GM12878 (cell line): ENCODE measurements around the gene RANGRF. TPM values are rescaled to one million over a fixed set of nuclear protein-coding genes. Genes with fewer than 3 reads are reported as not detected.

ENCODE experiments used
- ATAC-seq: fragments of 200-7000 bp; cut with Tn5 transposase; 3 replicates; pipeline ENCODE4 v1.9.1; 2020; ENCODE audit warnings: mild to moderate bottlenecking, moderate library complexity
- BruUV-seq: library from RNA; stranded (reverse); fragments of 400-500 nt; replicated peaks from 2 replicates; lab custom pipeline; 2021; lab: Mats Ljungman, UMichigan
- CTCF ChIA-PET: fragments of 300-600 bp; sonication (Branson Sonifier 250); formaldehyde crosslinking; extraction: SDS; loops from one replicate; lab custom pipeline; 2021; ENCODE audit warnings: inconsistent platforms; lab: Yijun Ruan, JAX
- POLR2A ChIA-PET: fragments of 350-600 bp; formaldehyde crosslinking; extraction: SDS; loops from one replicate; lab custom pipeline; 2021; ENCODE audit warnings: inconsistent platforms; lab: Charles Lee
- RAD21 ChIA-PET: fragments of 300-600 bp; sonication (Branson Sonifier 250); formaldehyde crosslinking; loops from one replicate; lab custom pipeline; 2023; ENCODE audit warnings: antibody characterized with exemption; ENCODE audit not compliant: unreplicated experiment; lab: Charles Lee
- SMC1A ChIA-PET: fragments of 300-600 bp; sonication (Branson Sonifier 250); formaldehyde crosslinking; loops from one replicate; lab custom pipeline; 2023; ENCODE audit not compliant: unreplicated experiment, uncharacterized antibody; lab: Charles Lee
- DNase-seq: peaks from one replicate; pipeline ENCODE4 v3.0.0-alpha.2; 2011; ENCODE audit warnings: low read depth, low spot score
- FAIRE-seq: peaks from 3 replicates; lab custom pipeline; 2011; peaks lifted over from hg19 to GRCh38; lab: Jason Lieb, UNC
- H2AFZ ChIP-seq: 2 replicates; pipeline ENCODE4 v1.6.0; 2011; ENCODE audit warnings: low read depth, low read length, control low read depth; ENCODE audit not compliant: control insufficient read depth
- H3K27ac ChIP-seq: 2 replicates; pipeline ENCODE4 v1.5.1; 2011; ENCODE audit warnings: control low read depth; ENCODE audit not compliant: control insufficient read depth, insufficient read depth
- H3K27me3 ChIP-seq, 2 experiments: replicated peaks in 1 of 2; 2 replicates each; pipeline versions ENCODE4 v1.6.0 to v1.6.1; 2011; ENCODE audit warnings: low read length in 1 of 2; ENCODE audit not compliant: control insufficient read depth in 2 of 2, insufficient read depth in 2 of 2
- H3K36me3 ChIP-seq, 2 experiments: 2 replicates each; pipeline ENCODE4 v1.5.1; 2011; ENCODE audit warnings: low read length in 1 of 2; ENCODE audit not compliant: control insufficient read depth in 2 of 2, insufficient read depth in 2 of 2
- H3K4me1 ChIP-seq: 2 replicates; pipeline ENCODE4 v1.6.1; 2011; ENCODE audit warnings: mild to moderate bottlenecking, low read length, moderate library complexity, mixed read lengths; ENCODE audit not compliant: control insufficient read depth, insufficient read depth
- H3K4me2 ChIP-seq: 2 replicates; pipeline ENCODE4 v1.6.0; 2011; ENCODE audit warnings: control low read depth; ENCODE audit not compliant: control insufficient read depth, insufficient read depth
- H3K4me3 ChIP-seq: fragments of 200-600 bp; sonication (generic); 2 replicates; pipeline ENCODE4 v1.5.1; 2016
- H3K79me2 ChIP-seq: 2 replicates; pipeline ENCODE4 v1.6.0; 2011; ENCODE audit warnings: low read length; ENCODE audit not compliant: control insufficient read depth, insufficient read depth
- H3K9ac ChIP-seq: 2 replicates; pipeline ENCODE4 v1.8.0; 2011; ENCODE audit warnings: low read length, control low read depth, mixed read lengths; ENCODE audit not compliant: control insufficient read depth, insufficient read depth
- H3K9me3 ChIP-seq: replicated peaks from 3 replicates; pipeline ENCODE4 v1.5.1; 2011; ENCODE audit warnings: mild to moderate bottlenecking, low read length; ENCODE audit not compliant: control insufficient read depth, insufficient read depth
- H4K20me1 ChIP-seq: 2 replicates; pipeline ENCODE4 v1.6.0; 2011; ENCODE audit not compliant: control insufficient read depth, insufficient read depth
- BACH1 ChIP-seq: fragments of 450-650 bp; IDR thresholded peaks from 2 replicates; pipeline ENCODE4 v1.6.1; 2017; ENCODE audit warnings: mild to moderate bottlenecking, borderline replicate concordance
- CBX5 ChIP-seq: sonication (generic); IDR thresholded peaks from 2 replicates; pipeline ENCODE4 v1.6.1; 2016; ENCODE audit warnings: low read depth, moderate library complexity, mild to moderate bottlenecking, inconsistent platforms
- DPF2 ChIP-seq: fragments of 450-650 bp; IDR thresholded peaks from 2 replicates; pipeline ENCODE4 v1.6.1; 2017; ENCODE audit warnings: mild to moderate bottlenecking
- IRF4 ChIP-seq: IDR thresholded peaks from 2 replicates; pipeline ENCODE4 v1.6.1; 2011; ENCODE audit warnings: low read depth, low read length
- KDM1A ChIP-seq: fragments of 200-600 bp; sonication (generic); IDR thresholded peaks from 2 replicates; pipeline ENCODE4 v1.6.1; 2016; ENCODE audit warnings: borderline replicate concordance
- PML ChIP-seq: IDR thresholded peaks from 2 replicates; pipeline ENCODE4 v1.6.1; 2012; ENCODE audit warnings: low read length, inconsistent platforms
- RAD21 ChIP-seq: IDR thresholded peaks from 2 replicates; pipeline ENCODE4 v1.6.1; 2011; ENCODE audit warnings: mild to moderate bottlenecking, low read depth, low read length, moderate library complexity; ENCODE audit not compliant: insufficient read depth
- RAD51 ChIP-seq: fragments of 450-650 bp; IDR thresholded peaks from 2 replicates; pipeline ENCODE4 v1.6.1; 2016; ENCODE audit warnings: moderate library complexity, mild to moderate bottlenecking, inconsistent platforms
- SMARCA5 ChIP-seq: fragments of 450-650 bp; IDR thresholded peaks from 2 replicates; pipeline ENCODE4 v1.6.1; 2017; ENCODE audit warnings: mild to moderate bottlenecking
- TARDBP ChIP-seq: IDR thresholded peaks from 2 replicates; pipeline ENCODE4 v1.6.1; 2016; ENCODE audit warnings: borderline replicate concordance
- WGBS: methylation state at CpG from one replicate; pipeline ENCODE4 v1.1.6; 2016; ENCODE audit warnings: low lambda C conversion rate; ENCODE audit not compliant: insufficient replicate concordance, insufficient coverage; ENCODE audit errors: missing lambda C conversion rate; 5-methylcytosine and 5-hydroxymethylcytosine counted together
- in situ Hi-C: fragments of 300-500 bp; cut with MboI; formaldehyde crosslinking; loops from 9 replicates; pipeline ENCODE4 v1.14.3; 2018; ENCODE audit warnings: mixed read lengths
- intact Hi-C: fragments of 100-400 bp; cut with micrococcal nuclease; formaldehyde crosslinking; loops from one replicate; pipeline ENCODE4 v1.14.2; 2022; ENCODE audit not compliant: unreplicated experiment
- polyA plus RNA-seq, 11 experiments: library from polyadenylated mRNA; depleted of rRNA in 4 of 11; unstranded in 6 of 11; stranded (reverse) in 5 of 11; fragments of >200 nt; fragmentation: Nextera tagmentation in 4 of 11; fragmentation: Illumina TruSeq in 1 of 11; extraction: Ambion mirVana in 4 of 11; extraction: Trizol in 1 of 11; gene quantifications; 1 replicate in 1 of 11; 2 replicates in 10 of 11; pipeline versions ENCODE4 v1.2.1 to v1.2.3, GENCODE V29; 2011 to 2016; ENCODE audit warnings: inconsistent platforms in 2 of 11, missing spikeins in 2 of 11, low read depth in 1 of 11
- total RNA-seq, 4 experiments: library from RNA; depleted of rRNA in 3 of 4; stranded (reverse); fragments of >200 nt in 3 of 4; fragmentation: Illumina TruSeq in 1 of 4; extraction: Trizol in 1 of 4; gene quantifications; 2 replicates each; pipeline versions ENCODE4 v1.2.1 to v1.2.3, GENCODE V29; 2013 to 2021
- TF ChIP-seq, protein P1 (sequence below): fragments of 150-350 bp; IDR thresholded peaks from 2 replicates; pipeline ENCODE4 v1.6.1; 2016; ENCODE audit warnings: low read depth, low read length
- TF ChIP-seq, protein P2 (sequence below): fragments of 450-650 bp; IDR thresholded peaks from 2 replicates; pipeline ENCODE4 v1.6.1; 2016; ENCODE audit warnings: mild to moderate bottlenecking, moderate library complexity, borderline replicate concordance

The RANGRF gene
- total and polyA plus RNA-seq, 10 of the 15 experiments (the other 5 are each of a cell fraction or from before 2014, with no cell fraction given): 30.1 to 181 (median 61.4) TPM

DNA sequence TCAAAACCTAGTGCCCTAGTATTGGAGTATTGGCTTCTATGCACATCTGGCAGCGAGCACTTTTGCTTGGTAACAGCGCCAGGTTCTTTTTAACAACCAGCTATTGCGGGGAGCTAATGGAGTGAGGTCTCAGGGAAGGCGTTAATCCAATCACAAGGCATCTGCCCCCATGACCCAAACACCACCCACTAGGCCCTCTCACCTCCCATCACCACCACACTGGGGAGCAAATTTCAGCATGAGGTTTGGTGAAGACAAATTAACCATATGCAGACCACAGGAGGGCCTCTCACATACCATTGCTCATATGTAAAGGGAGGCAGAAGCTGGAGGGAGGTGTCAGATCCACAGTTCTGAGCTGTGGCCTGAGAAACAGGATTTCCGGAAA, 50.3 kb downstream of the RANGRF start (continued):
- TF ChIP-seq, protein P1, sequence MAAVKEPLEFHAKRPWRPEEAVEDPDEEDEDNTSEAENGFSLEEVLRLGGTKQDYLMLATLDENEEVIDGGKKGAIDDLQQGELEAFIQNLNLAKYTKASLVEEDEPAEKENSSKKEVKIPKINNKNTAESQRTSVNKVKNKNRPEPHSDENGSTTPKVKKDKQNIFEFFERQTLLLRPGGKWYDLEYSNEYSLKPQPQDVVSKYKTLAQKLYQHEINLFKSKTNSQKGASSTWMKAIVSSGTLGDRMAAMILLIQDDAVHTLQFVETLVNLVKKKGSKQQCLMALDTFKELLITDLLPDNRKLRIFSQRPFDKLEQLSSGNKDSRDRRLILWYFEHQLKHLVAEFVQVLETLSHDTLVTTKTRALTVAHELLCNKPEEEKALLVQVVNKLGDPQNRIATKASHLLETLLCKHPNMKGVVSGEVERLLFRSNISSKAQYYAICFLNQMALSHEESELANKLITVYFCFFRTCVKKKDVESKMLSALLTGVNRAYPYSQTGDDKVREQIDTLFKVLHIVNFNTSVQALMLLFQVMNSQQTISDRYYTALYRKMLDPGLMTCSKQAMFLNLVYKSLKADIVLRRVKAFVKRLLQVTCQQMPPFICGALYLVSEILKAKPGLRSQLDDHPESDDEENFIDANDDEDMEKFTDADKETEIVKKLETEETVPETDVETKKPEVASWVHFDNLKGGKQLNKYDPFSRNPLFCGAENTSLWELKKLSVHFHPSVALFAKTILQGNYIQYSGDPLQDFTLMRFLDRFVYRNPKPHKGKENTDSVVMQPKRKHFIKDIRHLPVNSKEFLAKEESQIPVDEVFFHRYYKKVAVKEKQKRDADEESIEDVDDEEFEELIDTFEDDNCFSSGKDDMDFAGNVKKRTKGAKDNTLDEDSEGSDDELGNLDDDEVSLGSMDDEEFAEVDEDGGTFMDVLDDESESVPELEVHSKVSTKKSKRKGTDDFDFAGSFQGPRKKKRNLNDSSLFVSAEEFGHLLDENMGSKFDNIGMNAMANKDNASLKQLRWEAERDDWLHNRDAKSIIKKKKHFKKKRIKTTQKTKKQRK: no peak
- TF ChIP-seq BACH1: no peak

DNA sequence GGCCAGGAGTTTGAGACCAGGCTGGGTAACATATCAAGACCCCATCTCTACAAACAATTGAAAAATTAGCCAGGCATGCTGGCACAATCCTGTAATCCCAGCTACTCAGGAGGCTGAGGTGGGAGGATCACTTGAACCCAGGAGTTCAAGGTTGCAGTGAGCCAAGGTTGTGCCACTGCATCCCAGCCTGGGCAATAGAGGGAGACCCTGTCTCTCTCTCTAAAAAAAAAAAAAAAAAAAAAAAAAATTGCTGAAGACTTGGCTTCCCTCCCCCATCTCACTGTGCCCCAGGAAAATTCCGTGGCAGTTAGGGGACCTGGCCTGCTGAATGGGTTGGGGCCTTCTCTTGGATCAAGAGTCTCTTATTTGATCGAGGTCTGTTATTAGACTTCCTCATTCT, 51.1 kb downstream of the RANGRF start, which contains the start of gene ODF4:
Gene ODF4, plus strand, starts transcription at position 301 of the 400 bp plus-strand sequence. CDS start 212 bp downstream, outside the sequence.
- ATAC-seq: no peak
- POLR2A ChIA-PET: no interaction called here
- CTCF ChIA-PET: no interaction called here
- H3K36me3 ChIP-seq: no peaks in the 10 kb centered on the region
- SMC1A ChIA-PET: interaction anchor here (0.6 kb wide), 1 partner anchor 567 kb away, joined by 3 read pairs; no protein-coding TSS in a partner anchor
- no TSS peak for BruUV-seq
- intact Hi-C loops (no loop called here), in situ Hi-C loops (no loop called here)
- H3K27ac ChIP-seq: no peak within 1 kb of the TSS
- H3K4me2 ChIP-seq: no peak within 1 kb of the TSS
- RAD21 ChIA-PET: no interaction called here
- H2AFZ ChIP-seq: no peak within 1 kb of the TSS
- H3K4me3 ChIP-seq: no peak within 1 kb of the TSS
- FAIRE-seq: no peak
- no peaks in the 10 kb centered on the region for H3K9me3 ChIP-seq
- H3K4me1 ChIP-seq: no peaks in the 10 kb centered on the region
- DNase-seq: no peak
- no peaks in the 10 kb centered on the region; a peak in 1 of 4 replicates for H3K27me3 ChIP-seq
- no peak within 1 kb of the TSS for H3K9ac ChIP-seq
- no peaks in the 10 kb centered on the region for H3K79me2 ChIP-seq
- 12% methylated on average over 2 of the region's 2 CpGs for WGBS
- no peaks in the 10 kb centered on the region for H4K20me1 ChIP-seq
- no peak for TF ChIP-seq RAD21
- TF ChIP-seq SMARCA5: no peak
- TF ChIP-seq IRF4: no peak
- TF ChIP-seq, protein P2, sequence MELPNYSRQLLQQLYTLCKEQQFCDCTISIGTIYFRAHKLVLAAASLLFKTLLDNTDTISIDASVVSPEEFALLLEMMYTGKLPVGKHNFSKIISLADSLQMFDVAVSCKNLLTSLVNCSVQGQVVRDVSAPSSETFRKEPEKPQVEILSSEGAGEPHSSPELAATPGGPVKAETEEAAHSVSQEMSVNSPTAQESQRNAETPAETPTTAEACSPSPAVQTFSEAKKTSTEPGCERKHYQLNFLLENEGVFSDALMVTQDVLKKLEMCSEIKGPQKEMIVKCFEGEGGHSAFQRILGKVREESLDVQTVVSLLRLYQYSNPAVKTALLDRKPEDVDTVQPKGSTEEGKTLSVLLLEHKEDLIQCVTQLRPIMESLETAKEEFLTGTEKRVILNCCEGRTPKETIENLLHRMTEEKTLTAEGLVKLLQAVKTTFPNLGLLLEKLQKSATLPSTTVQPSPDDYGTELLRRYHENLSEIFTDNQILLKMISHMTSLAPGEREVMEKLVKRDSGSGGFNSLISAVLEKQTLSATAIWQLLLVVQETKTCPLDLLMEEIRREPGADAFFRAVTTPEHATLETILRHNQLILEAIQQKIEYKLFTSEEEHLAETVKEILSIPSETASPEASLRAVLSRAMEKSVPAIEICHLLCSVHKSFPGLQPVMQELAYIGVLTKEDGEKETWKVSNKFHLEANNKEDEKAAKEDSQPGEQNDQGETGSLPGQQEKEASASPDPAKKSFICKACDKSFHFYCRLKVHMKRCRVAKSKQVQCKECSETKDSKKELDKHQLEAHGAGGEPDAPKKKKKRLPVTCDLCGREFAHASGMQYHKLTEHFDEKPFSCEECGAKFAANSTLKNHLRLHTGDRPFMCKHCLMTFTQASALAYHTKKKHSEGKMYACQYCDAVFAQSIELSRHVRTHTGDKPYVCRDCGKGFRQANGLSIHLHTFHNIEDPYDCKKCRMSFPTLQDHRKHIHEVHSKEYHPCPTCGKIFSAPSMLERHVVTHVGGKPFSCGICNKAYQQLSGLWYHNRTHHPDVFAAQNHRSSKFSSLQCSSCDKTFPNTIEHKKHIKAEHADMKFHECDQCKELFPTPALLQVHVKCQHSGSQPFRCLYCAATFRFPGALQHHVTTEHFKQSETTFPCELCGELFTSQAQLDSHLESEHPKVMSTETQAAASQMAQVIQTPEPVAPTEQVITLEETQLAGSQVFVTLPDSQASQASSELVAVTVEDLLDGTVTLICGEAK: no peak
- no peak for TF ChIP-seq RAD51
- no peak for TF ChIP-seq TARDBP
- TF ChIP-seq DPF2: no peak
- TF ChIP-seq PML: no peak
- no peak for TF ChIP-seq CBX5
- no peak for TF ChIP-seq KDM1A
- TF ChIP-seq, all 136 proteins: peak for 0
